Measurements from ENCODE around the gene C16orf74.

DNA sequence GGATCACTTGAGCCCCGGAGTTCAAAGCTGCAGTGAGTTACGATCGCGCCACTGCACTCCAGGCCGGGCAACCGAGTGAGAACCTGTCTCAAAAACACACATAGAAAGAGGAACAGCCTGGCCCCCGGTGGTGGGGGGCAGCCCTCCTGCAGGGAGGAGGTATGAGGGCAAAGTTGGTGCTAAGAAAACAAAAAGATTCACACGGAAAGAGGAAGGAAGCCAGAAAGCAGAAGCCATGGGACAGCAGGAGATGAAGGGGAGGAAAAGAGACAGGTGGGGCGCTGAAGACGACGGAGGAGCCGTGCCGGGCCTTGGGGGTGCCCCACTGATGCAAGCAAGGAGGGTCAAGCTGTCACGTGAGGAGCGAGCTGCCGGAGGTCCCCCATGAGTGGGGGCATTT, 8.2 kb upstream of the C16orf74 start:
- TF ChIP-seq CTCF (IDR thresholded peaks at IDR 0.05; ENCODE audit: low read depth, low read length) (no peak), MYC (IDR thresholded peaks at IDR 0.05; ENCODE audit: low read depth, low read length) (no peak), POLR2A (IDR thresholded peaks at IDR 0.05; ENCODE audit: extremely low read depth, insufficient read length) (no peak)

All from NB4 (cell line).